Upper lobe of right lung (tissue), 1 donor: ENCODE data around the gene CCL25. TPM values are rescaled to one million over a fixed set of nuclear protein-coding genes. Genes with fewer than 3 reads are reported as not detected.
"Not testable (repeated sequence)": the region's sequence is repeated elsewhere in the genome, so short reads cannot be mapped to it uniquely, and the experiment has no call there.

ENCODE experiments used
- ATAC-seq: fragments of 200-7000 bp; cut with Tn5 transposase; one replicate; pipeline ENCODE4 v1.9.1; 2020; ENCODE audit warnings: mild to moderate bottlenecking, moderate library complexity
- DNase-seq: peaks from one replicate; pipeline ENCODE4 v3.0.0-alpha.2; 2020
- H3K27ac ChIP-seq: fragments of 200-600 bp; one replicate; pipeline ENCODE4 v1.8.0; 2022
- H3K27me3 ChIP-seq: fragments of 200-600 bp; one replicate; pipeline ENCODE4 v1.8.0; 2022; ENCODE audit warnings: mild to moderate bottlenecking
- H3K36me3 ChIP-seq: fragments of 200-600 bp; one replicate; pipeline ENCODE4 v1.8.0; 2022
- H3K4me1 ChIP-seq: fragments of 200-600 bp; one replicate; pipeline ENCODE4 v1.8.0; 2022
- H3K4me3 ChIP-seq: fragments of 200-600 bp; one replicate; pipeline ENCODE4 v1.8.0; 2022; ENCODE audit warnings: mild to moderate bottlenecking
- H3K9me3 ChIP-seq: fragments of 200-600 bp; one replicate; pipeline ENCODE4 v1.8.0; 2022
- CTCF ChIP-seq: fragments of 200-600 bp; IDR thresholded peaks from one replicate; pipeline ENCODE4 v1.8.0; 2022; ENCODE audit warnings: antibody characterized with exemption
- intact Hi-C: fragments of 100-400 bp; cut with DNase I; formaldehyde crosslinking; loops from one replicate; pipeline ENCODE4 v1.11.0; 2022
- total RNA-seq: library from RNA; stranded (reverse); fragmentation: NEBNext Ultra II Directional; extraction: Animal tissue kit (Norgen Biotek cat#: 25700); gene quantifications from one replicate; pipeline ENCODE4 v1.2.1, GENCODE V29; 2021
- donor health status: DM: no; HTN: yes; CAD: no; lungs with severe emphysema.

Gene CCL25
- total RNA-seq, 1 donor from 2014 or later = not detected

GRCh38 chr19:8020681-8021080 lies 31.9 kb upstream of the CCL25 start:
- intact Hi-C loops = no loop called here
- Histone ChIP-seq H3K4me3 (no peak overlapping the region), H3K4me1 (no peaks in the 10 kb centered on the region), H3K9me3 (no peaks in the 10 kb centered on the region), H3K27me3 (no peaks in the 10 kb centered on the region), H3K36me3 (no peaks in the 10 kb centered on the region), H3K27ac (no peak overlapping the region)
- TF ChIP-seq CTCF = no peak
- ATAC-seq = no peak
- DNase-seq = no peak

- TF ChIP-seq CTCF = no peak
- Histone ChIP-seq H3K4me3 (no peak overlapping the region), H3K27me3 (no peaks in the 10 kb centered on the region)
These were observed 31.2 kb upstream of the CCL25 start for GRCh38 chr19:8021374-8021773.

GRCh38 chr19:8022275-8022674 lies 30.3 kb upstream of the CCL25 start:
- H3K4me3 ChIP-seq = no peak overlapping the region
- no peaks in the 10 kb centered on the region for H3K36me3 ChIP-seq
- TF ChIP-seq CTCF = no peak
- H3K27ac ChIP-seq = no peak overlapping the region
- intact Hi-C loops = no loop called here
- no peaks in the 10 kb centered on the region for H3K9me3 ChIP-seq
- no peaks in the 10 kb centered on the region for H3K4me1 ChIP-seq
- peak; percentile 89 for ATAC-seq
- H3K27me3 ChIP-seq = no peaks in the 10 kb centered on the region
- DNase-seq = peak; percentile 81

More at GRCh38 chr19:8021374-8021773, 31.2 kb upstream of the CCL25 start:
- ATAC-seq = no peak
- Histone ChIP-seq H3K36me3 (no peaks in the 10 kb centered on the region), H3K9me3 (no peaks in the 10 kb centered on the region), H3K27ac (no peak overlapping the region), H3K4me1 (no peaks in the 10 kb centered on the region)
- DNase-seq = no peak
- intact Hi-C loops = no loop called here

- H3K9me3 ChIP-seq = no peaks in the 10 kb centered on the region
- no peak for DNase-seq
- no peak overlapping the region for H3K4me3 ChIP-seq
- no peaks in the 10 kb centered on the region for H3K36me3 ChIP-seq
- ATAC-seq = no peak
- no peaks in the 10 kb centered on the region for H3K4me1 ChIP-seq
- no peak for TF ChIP-seq CTCF
- H3K27ac ChIP-seq = no peak overlapping the region
- intact Hi-C loops = no loop called here
- H3K27me3 ChIP-seq = no peaks in the 10 kb centered on the region
These were observed 29.2 kb upstream of the CCL25 start for GRCh38 chr19:8023371-8023770.

- DNase-seq, H3K36me3 ChIP-seq, H3K4me3 ChIP-seq, H3K27me3 ChIP-seq, H3K27ac ChIP-seq, H3K9me3 ChIP-seq, intact Hi-C loops, H3K4me1 ChIP-seq, ATAC-seq: not testable (repeated sequence)
These were observed 28.3 kb upstream of the CCL25 start for GRCh38 chr19:8024256-8024655.

- H3K27ac ChIP-seq = no peak overlapping the region
- no peaks in the 10 kb centered on the region for H3K9me3 ChIP-seq
- DNase-seq (no peak), ATAC-seq (no peak)
- intact Hi-C loops = no loop called here
- no peaks in the 10 kb centered on the region for H3K4me1 ChIP-seq
- H3K27me3 ChIP-seq = no peaks in the 10 kb centered on the region
- H3K4me3 ChIP-seq = no peak overlapping the region
- no peak for TF ChIP-seq CTCF
- no peaks in the 10 kb centered on the region for H3K36me3 ChIP-seq
These were observed 27.2 kb upstream of the CCL25 start for GRCh38 chr19:8025316-8025715.
